ENCODE data around the gene TP63. TPM values are rescaled to one million over a fixed set of nuclear protein-coding genes. Genes with fewer than 3 reads are reported as not detected.

Gene TP63
- total RNA-seq, 2 donors from 2014 or later, result not detected

DNA sequence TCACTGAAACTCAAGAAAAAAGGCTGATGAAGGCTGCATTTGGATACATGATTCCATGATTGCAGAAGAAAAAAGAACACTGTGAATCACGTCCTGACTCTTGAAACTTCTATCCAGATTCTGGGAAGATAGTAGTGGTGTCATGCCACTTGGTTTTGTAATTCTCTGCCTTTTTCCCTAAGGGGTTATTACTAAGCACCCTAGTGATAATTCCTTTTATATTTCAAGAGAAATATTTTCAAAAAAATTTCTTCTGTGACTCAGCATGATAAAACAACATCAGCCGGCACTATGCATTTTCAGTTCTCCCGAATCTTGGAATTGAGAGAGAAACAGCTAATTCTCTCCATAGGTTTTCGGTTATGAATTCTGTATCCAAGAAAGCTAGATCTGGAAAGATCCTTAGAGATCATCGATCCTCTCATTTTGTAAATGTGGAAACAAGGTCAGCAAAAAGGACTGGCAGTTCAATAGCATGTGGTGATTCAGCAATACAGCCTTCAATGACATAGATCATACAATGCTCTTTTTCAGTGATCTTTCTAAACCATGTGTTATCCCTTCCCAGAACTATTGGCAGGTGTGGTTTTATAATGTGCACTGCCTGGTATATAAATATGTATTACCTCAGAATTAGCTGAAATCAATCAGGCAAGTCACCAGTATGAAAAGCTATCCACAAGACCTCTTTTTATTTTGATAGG lies 42.6 kb upstream of the TP63 start:
- H3K36me3 Mint-ChIP-seq (ENCODE audit: low read depth), result no peaks in the 10 kb centered on the region
- no peak overlapping the region for H3K9ac ChIP-seq (ENCODE audit: extremely low read depth, low read length, poor library complexity, severe bottlenecking)
- H3K27ac ChIP-seq (ENCODE audit: low read depth, low read length), result no peak overlapping the region
- DNase-seq, result no peak
- H3K36me3 ChIP-seq (ENCODE audit: control insufficient read depth, insufficient read depth, low read length), result no peaks in the 10 kb centered on the region
- H3K27me3 Mint-ChIP-seq (ENCODE audit: insufficient read depth), result no peaks in the 10 kb centered on the region
- H3K4me1 ChIP-seq (ENCODE audit: control insufficient read depth, insufficient read depth, low read length), result no peaks in the 10 kb centered on the region
- no peaks in the 10 kb centered on the region for H3K4me1 Mint-ChIP-seq
- H3K4me3 Mint-ChIP-seq, result no peak overlapping the region
- no peak overlapping the region for H3K4me3 ChIP-seq (ENCODE audit: low read length)
- TF ChIP-seq, protein P1, sequence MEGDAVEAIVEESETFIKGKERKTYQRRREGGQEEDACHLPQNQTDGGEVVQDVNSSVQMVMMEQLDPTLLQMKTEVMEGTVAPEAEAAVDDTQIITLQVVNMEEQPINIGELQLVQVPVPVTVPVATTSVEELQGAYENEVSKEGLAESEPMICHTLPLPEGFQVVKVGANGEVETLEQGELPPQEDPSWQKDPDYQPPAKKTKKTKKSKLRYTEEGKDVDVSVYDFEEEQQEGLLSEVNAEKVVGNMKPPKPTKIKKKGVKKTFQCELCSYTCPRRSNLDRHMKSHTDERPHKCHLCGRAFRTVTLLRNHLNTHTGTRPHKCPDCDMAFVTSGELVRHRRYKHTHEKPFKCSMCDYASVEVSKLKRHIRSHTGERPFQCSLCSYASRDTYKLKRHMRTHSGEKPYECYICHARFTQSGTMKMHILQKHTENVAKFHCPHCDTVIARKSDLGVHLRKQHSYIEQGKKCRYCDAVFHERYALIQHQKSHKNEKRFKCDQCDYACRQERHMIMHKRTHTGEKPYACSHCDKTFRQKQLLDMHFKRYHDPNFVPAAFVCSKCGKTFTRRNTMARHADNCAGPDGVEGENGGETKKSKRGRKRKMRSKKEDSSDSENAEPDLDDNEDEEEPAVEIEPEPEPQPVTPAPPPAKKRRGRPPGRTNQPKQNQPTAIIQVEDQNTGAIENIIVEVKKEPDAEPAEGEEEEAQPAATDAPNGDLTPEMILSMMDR (conservative IDR thresholded peaks at IDR 0.05), result no peak
- no peaks in the 10 kb centered on the region for H3K9me3 Mint-ChIP-seq
- no peaks in the 10 kb centered on the region for H3K9me3 ChIP-seq (ENCODE audit: control insufficient read depth, low read length)
- WGBS, 2 experiments (ENCODE audit: insufficient coverage in 1 of 2, insufficient read length in 1 of 2), result 90 to 98% methylated on average over 3 to 5 of the region's 5 CpGs
- H3K27ac Mint-ChIP-seq, result no peak overlapping the region
- no peaks in the 10 kb centered on the region for H3K27me3 ChIP-seq (ENCODE audit: control insufficient read depth, insufficient read depth, low read length, poor library complexity, severe bottlenecking)

DNA sequence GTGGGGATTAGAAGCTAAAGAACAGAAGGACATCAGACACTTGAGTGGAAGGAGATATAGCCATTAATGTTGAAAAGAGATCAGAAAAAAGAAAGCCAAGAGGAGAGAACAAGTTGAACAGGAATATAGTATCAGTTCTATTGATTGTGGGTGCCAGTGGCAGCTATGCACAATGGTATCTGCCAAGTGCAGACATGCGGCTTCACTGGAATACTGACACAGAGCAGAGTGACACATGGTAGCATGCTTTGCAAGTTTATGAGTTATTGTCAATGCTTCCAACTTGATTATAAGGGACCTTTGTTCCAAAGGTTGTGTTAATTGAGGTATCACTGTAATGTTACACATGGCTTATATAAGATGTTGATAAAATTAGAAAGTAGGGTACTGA lies 42.0 kb upstream of the TP63 start:
- no peak overlapping the region for H3K27ac Mint-ChIP-seq
- WGBS, 2 experiments (ENCODE audit: insufficient coverage in 1 of 2, insufficient read length in 1 of 2), result 98 to 100% methylated on average over 1 of the region's 1 CpG

DNA sequence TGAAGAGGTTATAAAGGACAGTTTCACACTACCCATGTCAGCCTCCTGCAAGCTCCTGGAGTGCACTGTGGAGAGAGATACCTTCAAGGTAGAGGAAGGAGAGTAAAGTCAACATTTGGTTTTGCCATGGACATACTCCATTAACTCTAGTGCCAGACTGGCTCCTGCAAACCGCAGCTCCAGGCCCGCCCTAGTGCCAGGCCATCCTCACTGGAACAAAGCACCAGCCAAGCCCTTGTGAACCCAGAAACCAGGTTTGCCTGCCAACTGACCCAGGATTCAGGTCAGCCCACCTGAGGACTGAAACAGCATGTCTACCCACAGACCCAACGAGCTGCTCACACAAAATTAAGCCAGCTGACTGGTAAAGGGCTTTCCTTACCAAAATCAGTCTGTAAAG lies 41.0 kb upstream of the TP63 start:
- TF ChIP-seq, protein P1 (conservative IDR thresholded peaks at IDR 0.05), result no peak
- 94 to 100% methylated on average over 1 to 3 of the region's 3 CpGs for WGBS, 2 experiments (ENCODE audit: insufficient coverage in 1 of 2, insufficient read length in 1 of 2)
- H3K27ac ChIP-seq (ENCODE audit: low read depth, low read length), result no peak overlapping the region
- no peaks in the 10 kb centered on the region for H3K36me3 Mint-ChIP-seq (ENCODE audit: low read depth)
- no peak overlapping the region for H3K4me3 Mint-ChIP-seq
- no peaks in the 10 kb centered on the region for H3K4me1 ChIP-seq (ENCODE audit: control insufficient read depth, insufficient read depth, low read length)
- H3K9ac ChIP-seq (ENCODE audit: extremely low read depth, low read length, poor library complexity, severe bottlenecking), result no peak overlapping the region
- H3K9me3 Mint-ChIP-seq, result no peaks in the 10 kb centered on the region
- no peaks in the 10 kb centered on the region for H3K9me3 ChIP-seq (ENCODE audit: control insufficient read depth, low read length)
- no peak overlapping the region for H3K4me3 ChIP-seq (ENCODE audit: low read length)
- H3K36me3 ChIP-seq (ENCODE audit: control insufficient read depth, insufficient read depth, low read length), result no peaks in the 10 kb centered on the region
- no peaks in the 10 kb centered on the region for H3K27me3 Mint-ChIP-seq (ENCODE audit: insufficient read depth)
- H3K27me3 ChIP-seq (ENCODE audit: control insufficient read depth, insufficient read depth, low read length, poor library complexity, severe bottlenecking), result no peaks in the 10 kb centered on the region
- no peaks in the 10 kb centered on the region for H3K4me1 Mint-ChIP-seq
- no peak for DNase-seq
- H3K27ac Mint-ChIP-seq, result no peak overlapping the region

More for the DNA sequence above, 42.0 kb upstream of the TP63 start:
- Mint-ChIP-seq H3K4me1 (no peaks in the 10 kb centered on the region), H3K36me3 (ENCODE audit: low read depth) (no peaks in the 10 kb centered on the region), H3K27me3 (ENCODE audit: insufficient read depth) (no peaks in the 10 kb centered on the region), H3K4me3 (no peak overlapping the region), H3K9me3 (no peaks in the 10 kb centered on the region)
- no peaks in the 10 kb centered on the region for H3K9me3 ChIP-seq (ENCODE audit: control insufficient read depth, low read length)
- no peaks in the 10 kb centered on the region for H3K4me1 ChIP-seq (ENCODE audit: control insufficient read depth, insufficient read depth, low read length)
- no peak overlapping the region for H3K4me3 ChIP-seq (ENCODE audit: low read length)
- no peaks in the 10 kb centered on the region for H3K27me3 ChIP-seq (ENCODE audit: control insufficient read depth, insufficient read depth, low read length, poor library complexity, severe bottlenecking)
- H3K9ac ChIP-seq (ENCODE audit: extremely low read depth, low read length, poor library complexity, severe bottlenecking), result no peak overlapping the region
- TF ChIP-seq, protein P1 (conservative IDR thresholded peaks at IDR 0.05), result no peak
- H3K27ac ChIP-seq (ENCODE audit: low read depth, low read length), result no peak overlapping the region
- H3K36me3 ChIP-seq (ENCODE audit: control insufficient read depth, insufficient read depth, low read length), result no peaks in the 10 kb centered on the region
- DNase-seq, result no peak
